Choroid plexus epithelial cell (primary cell): ENCODE data around the gene ISG20L2.

Experiments
- DNase-seq: peaks from one replicate; pipeline ENCODE4 v3.0.0-alpha.2; 2010; ENCODE audit warnings: low read depth
- H3K4me3 ChIP-seq: 2 replicates; pipeline ENCODE4 v1.5.1; 2011; ENCODE audit warnings: low read depth, mild to moderate bottlenecking, control low read depth, low read length, moderate library complexity
- TF ChIP-seq, protein P1 (sequence below): conservative IDR thresholded peaks from 2 replicates; pipeline ENCODE4 v1.5.1; 2011; ENCODE audit warnings: low read depth, mild to moderate bottlenecking, control low read depth, inconsistent platforms, low read length, moderate library complexity

The ISG20L2 gene

DNA sequence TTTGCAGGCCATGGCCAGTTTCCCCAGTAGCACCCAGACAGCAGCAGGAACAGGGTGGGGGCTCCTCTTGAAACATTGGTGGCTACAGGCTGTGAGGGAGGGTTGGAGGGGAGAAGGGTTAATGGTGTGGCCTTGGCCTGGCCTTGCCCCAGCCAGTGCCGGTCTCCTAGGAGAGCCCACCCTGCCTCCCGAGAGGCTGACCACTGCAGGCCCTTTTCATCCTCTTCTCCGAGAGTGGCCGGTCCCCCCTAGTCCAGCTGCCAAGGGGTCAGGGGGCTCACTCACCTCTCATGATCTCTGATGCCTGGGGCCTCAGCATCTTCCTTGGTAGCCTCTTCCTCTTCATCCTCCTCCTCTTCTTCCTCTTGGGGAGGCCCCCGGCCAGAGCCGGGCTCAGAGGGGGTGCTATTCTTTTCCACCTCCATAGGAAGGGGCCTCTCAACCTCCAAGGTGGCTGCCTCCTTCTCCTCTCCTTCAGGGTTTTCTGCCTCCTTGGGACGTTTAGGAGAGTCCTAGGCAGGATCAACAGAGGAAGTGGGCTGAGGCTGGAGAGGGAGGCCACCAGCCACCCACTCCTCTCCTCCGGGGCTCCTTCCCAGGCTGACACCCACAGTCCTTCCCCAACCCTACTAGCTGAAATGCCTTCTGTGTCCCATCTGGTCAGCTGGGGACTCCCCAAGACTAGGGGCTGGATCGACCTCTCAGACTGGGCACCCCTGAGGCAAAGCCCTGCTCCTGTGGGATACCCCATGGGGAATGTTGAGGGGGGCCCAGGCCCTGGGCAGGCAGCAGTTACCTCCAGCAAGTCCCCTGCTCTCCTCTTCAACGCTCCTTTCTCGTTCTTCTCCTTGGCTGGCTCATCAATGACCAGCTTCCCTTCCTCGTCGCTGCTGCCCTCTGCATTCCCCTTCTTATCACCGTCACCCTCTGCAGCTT is 15.1 kb upstream of the ISG20L2 start:
- no peak for DNase-seq
- no peak overlapping the region for H3K4me3 ChIP-seq
- TF ChIP-seq, protein P1, sequence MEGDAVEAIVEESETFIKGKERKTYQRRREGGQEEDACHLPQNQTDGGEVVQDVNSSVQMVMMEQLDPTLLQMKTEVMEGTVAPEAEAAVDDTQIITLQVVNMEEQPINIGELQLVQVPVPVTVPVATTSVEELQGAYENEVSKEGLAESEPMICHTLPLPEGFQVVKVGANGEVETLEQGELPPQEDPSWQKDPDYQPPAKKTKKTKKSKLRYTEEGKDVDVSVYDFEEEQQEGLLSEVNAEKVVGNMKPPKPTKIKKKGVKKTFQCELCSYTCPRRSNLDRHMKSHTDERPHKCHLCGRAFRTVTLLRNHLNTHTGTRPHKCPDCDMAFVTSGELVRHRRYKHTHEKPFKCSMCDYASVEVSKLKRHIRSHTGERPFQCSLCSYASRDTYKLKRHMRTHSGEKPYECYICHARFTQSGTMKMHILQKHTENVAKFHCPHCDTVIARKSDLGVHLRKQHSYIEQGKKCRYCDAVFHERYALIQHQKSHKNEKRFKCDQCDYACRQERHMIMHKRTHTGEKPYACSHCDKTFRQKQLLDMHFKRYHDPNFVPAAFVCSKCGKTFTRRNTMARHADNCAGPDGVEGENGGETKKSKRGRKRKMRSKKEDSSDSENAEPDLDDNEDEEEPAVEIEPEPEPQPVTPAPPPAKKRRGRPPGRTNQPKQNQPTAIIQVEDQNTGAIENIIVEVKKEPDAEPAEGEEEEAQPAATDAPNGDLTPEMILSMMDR: no peak

DNA sequence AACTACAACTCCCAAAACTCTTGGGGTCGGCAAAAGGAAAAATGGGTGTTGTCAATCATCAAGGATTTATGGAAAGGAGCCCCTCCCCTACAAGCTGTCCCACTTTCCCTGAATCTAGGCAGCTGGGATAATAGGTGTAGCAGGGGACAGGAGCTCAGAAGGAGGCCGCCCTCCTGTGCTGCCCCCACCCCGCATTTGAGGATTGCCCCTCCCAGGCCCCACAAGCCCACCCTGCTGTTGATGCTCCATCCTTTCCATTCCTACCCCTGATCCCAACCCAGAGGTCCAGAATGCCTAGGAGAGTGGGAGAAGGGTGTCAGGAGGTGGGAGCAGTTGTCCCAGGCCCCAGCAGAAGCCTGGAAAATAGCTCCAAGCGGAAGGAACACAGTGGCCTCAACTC is 14.2 kb upstream of the ISG20L2 start:
- no peak for DNase-seq
- no peak overlapping the region for H3K4me3 ChIP-seq
- TF ChIP-seq, protein P1: no peak

DNA sequence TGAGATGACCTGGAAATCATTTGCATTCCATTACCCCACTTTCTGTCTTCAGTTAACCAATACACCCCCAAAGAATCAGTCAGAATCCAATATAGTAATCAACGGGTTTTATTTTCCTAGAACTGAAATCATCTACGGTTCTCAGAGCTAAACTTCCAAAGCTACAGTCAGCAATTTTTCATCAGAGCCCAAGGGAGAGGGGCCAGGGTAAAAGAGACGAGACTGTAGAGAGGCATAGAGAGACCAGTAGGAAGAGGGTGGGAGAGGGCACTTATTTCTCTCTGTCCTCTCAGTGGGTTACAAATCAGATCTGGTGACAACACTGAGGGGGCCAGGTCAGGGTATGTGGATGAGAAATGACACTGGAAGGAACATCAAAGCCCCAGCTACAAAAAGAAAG is 13.5 kb upstream of the ISG20L2 start:
- no peak for DNase-seq
- H3K4me3 ChIP-seq: no peak overlapping the region
- TF ChIP-seq, protein P1: no peak

DNA sequence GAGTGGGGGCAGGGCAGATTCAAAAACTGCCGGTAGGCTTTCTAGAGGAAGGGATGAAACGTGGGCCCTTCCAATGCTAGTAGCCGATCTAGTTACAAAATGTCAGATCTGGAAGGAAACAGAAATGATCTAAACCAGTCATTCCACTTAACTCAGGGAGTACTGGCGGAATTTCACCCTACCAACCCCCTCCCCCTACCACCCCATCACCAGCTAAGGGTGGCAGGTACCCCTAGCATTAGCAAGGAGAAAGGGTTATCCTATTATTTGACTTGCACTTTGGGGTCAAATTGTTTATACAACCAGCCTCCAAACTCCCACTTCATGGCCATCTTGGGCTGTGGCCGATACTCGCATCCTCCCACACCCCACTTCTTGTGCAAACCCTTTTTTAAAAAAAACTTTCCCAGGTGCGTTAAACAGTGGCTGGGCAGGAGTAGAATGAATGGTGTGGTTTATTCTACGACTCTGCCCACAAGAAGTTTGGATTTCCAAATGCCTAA is 13.0 kb upstream of the ISG20L2 start:
- DNase-seq: no peak
- H3K4me3 ChIP-seq: peak overlapping the region; percentile 48
- TF ChIP-seq, protein P1: no peak

DNA sequence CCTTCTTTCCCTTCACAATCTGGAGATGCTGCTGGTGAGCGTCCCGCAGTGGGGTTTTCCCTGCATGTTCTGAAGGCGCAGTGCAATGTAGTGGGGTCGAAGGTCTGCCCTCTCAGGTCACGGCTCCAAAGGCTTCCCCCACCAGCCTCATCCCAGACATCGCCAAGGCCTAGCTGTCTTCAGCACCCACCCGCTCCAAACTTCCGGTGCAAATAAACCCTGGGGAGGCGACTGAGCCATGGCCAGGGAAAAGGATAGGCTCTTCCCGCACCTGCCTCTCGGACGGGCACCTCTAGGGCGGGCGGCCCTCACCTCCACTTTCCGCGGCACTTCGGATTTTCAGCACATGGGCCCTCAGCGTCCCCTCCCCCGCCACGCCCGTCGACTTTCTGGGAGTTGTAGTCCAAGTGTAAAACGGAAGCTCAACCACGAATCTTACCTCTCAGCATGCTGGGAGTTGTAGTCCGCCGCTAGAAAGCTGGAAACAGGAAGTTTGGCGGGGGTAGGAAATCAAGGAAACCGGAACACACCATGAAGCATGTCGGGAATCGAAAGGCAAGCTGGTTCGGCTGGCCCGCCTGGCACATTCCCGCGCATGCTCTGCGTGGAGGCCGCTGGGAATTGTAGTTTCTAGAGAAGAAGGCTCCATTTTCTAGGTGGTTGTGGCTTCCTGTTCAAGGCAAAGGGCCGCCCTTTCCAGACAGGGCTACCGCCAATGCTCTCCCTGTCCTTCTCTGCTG is 12.3 kb upstream of the ISG20L2 start, which contains the start of gene MRPL24:
TSS of gene MRPL24 (minus strand) at position 348 of the 740 bp plus-strand sequence. CDS start 2,384 bp downstream, outside the sequence.
- peak; percentile 100 for DNase-seq
- TF ChIP-seq, protein P1: no peak
- peak within 1 kb of the TSS; percentile 91 for H3K4me3 ChIP-seq

DNA sequence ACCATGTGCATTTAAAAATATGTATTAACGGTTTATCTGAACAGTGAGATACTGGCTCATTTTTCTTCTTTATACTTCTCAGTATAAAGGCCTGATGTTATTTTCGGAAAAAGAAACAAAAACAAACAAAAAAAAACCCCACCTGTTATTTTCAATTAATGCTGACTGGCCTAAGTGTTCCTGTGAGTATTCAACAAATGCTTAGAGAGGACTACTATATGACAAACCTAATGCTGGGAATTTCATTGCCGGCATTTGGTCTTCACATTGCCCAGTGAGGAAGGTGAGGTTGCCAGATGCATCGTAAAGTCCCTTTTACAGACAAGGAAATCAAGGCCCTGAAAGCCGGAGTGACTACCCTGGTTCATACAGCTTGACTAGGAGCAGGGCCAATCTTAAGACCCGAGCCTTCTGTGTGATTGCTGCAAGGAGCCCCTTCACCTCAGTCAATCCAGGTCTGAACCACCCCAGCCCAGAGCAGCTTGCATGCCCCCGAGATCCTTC is 11.7 kb upstream of the ISG20L2 start:
- peak overlapping the region; percentile 91 for H3K4me3 ChIP-seq
- TF ChIP-seq, protein P1: no peak
- DNase-seq: no peak
